ENCODE results near the gene GTF3C5.
"Not testable (repeated sequence)": the region's sequence is repeated elsewhere in the genome, so short reads cannot be mapped to it uniquely, and the experiment has no call there.

The GTF3C5 gene

GRCh38 chr9:133090752-133091385 is 60.1 kb downstream of the GTF3C5 start:
- DNase-seq (ENCODE audit: low read depth) = no peak

GRCh38 chr9:133094351-133094750 is 63.6 kb downstream of the GTF3C5 start:
- DNase-seq (ENCODE audit: low read depth) = not testable (repeated sequence)

GRCh38 chr9:133094842-133095393 is 64.1 kb downstream of the GTF3C5 start:
- no peak for DNase-seq (ENCODE audit: low read depth)

GRCh38 chr9:133098104-133098754 is 67.4 kb downstream of the GTF3C5 start:
- DNase-seq (ENCODE audit: low read depth) = no peak

DNA sequence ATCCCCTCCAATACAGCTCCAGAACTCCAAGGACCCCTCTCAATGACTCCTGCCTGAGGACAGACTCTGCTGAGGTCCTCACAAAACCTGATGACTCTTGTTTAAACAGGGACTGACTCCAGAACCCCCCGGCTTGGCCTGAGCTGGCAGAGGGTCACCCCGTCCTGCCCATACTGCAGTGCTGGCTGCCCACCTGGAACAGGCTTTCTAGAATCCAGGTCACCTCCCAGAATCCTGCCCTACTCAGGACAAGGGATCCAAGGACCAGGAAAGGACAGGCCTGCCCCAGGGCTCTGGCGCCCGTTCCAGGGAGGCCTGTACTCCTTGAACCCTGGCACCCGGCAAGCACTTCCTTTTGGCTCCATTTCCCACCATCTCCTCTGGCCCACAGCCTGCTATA is 68.1 kb downstream of the GTF3C5 start:
- DNase-seq (ENCODE audit: low read depth) = no peak

DNA sequence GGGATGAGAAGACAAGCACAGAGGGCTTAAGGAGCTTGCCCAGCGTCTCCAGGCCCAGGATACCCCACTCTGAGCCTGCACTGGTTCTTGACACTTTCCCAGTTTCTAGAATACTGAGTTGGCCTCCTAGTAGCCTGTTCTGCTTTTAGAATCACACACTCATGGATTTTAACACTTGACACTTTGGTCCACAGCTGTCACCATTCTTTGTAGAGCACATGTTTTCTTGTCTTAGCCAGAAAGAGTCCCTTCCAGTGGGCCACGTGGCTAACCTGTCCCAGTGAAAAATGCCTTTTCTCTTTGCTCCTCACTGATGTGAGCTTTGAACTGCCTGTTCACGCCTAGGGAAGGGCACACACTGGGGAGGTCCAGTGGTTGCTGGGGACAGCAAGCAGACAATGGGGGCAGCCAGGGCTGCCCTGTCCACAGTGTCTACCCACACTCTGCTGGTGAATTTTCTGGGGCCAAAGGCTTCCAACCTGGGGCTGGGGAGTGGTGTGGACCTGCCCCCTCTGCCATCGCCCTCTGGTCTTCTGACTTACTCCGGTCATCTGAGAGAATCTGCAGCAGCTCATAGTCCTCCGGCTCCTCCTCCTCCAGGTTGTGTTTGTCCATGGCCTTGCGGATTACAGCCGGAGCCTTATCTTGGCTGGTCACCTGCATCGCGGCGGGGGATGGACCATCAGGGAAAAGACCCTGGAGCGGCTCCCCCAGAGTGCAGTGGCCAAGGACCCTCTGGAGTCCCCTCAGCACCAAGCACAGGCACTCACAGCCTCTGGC is 69.1 kb downstream of the GTF3C5 start:
- no peak for DNase-seq (ENCODE audit: low read depth)

- no peak for DNase-seq (ENCODE audit: low read depth)
These were observed 69.9 kb downstream of the GTF3C5 start for GRCh38 chr9:133100506-133101355.

- no peak for DNase-seq (ENCODE audit: low read depth)
These were observed 70.8 kb downstream of the GTF3C5 start for GRCh38 chr9:133101356-133102189.

- no peak for DNase-seq (ENCODE audit: low read depth)
These were observed 71.6 kb downstream of the GTF3C5 start for GRCh38 chr9:133102190-133103021.

DNA sequence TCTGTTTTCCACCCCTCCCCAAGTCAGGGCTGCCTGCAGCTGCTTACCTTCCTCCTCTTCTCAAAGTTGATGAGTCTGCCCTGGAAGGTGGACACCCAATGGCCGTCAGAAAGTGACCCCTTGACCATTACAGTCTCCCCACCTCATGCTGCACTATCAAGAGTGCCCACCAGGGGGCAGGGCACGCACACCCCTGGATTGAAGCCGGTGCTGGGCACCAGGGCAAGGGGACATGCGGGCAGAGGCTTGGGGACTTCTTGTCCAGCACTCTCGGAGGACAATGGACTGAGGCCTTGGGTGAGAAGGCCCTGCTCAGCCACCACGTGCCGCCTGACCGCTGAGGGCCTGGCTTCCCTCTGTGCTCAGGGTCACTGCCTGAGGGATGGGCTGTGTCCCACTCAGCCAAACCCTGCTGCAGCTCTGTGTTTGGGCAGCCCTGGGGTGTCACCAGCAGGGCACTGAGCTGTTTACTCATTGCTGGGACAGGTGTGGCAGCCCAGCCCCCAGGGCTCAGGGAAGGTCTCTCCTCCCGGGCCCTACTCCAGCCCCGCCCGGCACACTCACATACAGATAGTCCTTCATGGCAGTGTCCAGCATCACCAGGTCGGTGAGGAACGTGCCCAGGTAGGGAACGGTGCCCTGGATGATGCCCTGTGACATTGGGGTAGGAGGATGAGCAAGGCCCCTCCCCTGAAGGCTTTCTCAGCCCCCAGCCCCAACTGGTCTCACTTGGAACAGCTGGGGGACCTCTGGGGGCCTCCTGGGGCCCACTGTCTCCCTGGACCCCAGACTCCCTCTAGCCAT is 72.6 kb downstream of the GTF3C5 start:
- peak; percentile 19 for DNase-seq (ENCODE audit: low read depth)

DNA sequence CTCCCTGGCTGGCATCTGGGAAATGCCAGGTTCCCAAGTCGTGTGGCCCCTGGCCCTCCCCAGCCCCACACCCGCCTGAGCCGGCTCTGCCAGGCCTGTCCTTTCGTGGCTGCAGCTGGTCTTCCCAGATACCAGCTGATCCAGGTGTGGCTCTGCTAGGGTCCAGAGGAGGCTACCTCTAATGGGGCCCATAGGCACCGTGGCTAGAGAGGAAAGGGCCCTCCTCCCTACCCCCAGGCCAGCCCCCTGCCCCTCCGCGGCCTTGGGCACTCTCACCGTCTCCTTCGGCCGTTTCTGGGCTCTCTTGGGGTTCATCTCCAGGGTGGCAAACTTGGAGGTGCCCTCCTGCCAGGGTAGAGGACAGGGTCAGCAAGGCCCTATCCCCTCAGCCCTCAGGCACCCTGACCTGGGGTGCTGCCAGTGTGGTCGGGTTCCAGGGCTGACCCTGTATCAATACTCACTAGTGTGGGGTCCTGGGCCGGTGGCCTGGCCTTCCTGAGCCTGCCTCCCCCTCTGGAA is 73.2 kb downstream of the GTF3C5 start:
- no peak for DNase-seq (ENCODE audit: low read depth)

DNA sequence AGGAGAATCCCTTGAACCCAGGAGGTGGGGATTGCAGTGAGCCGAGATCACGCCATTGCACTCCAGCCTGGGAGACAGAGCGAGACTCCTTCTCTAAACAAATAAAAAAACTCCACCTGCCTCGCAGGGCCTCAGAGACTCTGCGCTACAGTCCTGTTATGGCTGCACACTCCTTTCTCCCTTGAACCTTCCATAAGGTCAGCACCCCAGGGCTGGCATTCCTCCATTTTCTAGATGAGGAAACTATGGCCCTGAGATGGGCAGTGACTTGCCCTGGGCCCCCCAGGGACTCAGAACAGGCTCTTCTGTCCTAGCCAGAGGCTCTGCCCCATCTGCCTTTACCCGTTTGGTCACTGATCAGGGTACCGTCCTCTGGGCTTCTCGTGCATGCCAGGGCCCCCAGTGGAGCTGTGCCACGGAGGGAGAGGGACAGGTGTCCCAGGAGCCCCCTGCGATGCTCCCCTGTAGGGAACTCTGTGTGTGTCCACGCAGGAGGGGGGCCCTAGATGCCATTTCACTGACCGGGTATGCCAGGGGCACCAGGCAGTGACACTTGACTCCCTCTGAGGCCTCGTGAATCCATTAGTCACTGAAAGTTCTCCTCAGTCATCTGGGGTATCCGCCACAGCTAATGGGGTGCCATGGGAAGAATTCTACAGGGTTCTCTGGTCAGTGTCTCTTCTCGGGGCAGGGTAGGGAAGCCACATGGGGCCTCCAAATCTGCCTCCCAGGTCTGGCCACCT is 74.1 kb downstream of the GTF3C5 start:
- DNase-seq (ENCODE audit: low read depth) = no peak

GRCh38 chr9:133105461-133105770 is 74.6 kb downstream of the GTF3C5 start:
- DNase-seq (ENCODE audit: low read depth) = no peak

DNA sequence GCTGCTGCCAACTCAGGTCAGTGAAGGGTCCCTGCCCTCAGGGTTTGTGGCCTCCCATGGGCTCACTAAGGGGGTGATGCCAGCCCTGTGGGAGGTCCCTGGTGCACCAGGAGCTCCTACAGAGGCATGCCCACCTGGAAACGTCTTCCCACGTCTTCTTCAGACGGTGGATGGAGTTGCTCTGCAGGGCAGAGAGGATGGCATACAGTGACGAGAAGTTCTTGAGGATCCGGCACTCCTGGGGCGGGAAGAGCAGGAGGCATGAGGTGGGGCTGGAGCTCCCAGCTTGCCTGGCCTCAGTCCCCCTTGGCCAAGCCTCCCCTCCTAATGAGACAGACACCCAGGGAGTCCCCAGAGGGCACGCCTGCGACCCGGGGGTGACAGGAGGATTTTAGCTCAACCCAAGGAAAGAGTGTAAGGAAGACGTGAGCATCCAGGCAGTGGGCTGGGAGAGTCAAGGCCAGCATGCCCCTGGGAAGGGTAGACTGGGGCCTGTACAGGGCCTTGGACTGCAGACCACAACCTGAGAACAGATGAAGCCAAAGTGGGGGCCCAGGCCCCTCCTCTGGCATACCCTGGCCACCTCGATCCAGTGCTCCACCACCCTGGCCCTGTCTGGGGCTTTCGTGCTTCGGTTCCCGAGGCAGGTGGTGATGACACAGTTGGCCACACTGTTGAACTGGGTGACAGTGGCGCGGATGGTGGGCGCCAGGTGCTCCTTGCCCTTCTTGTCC is 75.9 kb downstream of the GTF3C5 start:
- no peak for DNase-seq (ENCODE audit: low read depth)

GRCh38 chr9:133107245-133107722 is 76.5 kb downstream of the GTF3C5 start:
- no peak for DNase-seq (ENCODE audit: low read depth)

Data from fibroblast of gingiva (primary cell).